Myocyte (in vitro differentiated cells): Measurements from ENCODE around the gene EPN1. TPM values are rescaled to one million over a fixed set of nuclear protein-coding genes. Genes with fewer than 3 reads are reported as not detected.

ENCODE experiments used
- DNase-seq: peaks from one replicate; pipeline ENCODE4 v3.0.0-alpha.2; 2012; ENCODE audit warnings: low read depth
- total RNA-seq: library from RNA; depleted of rRNA; stranded (reverse); fragments of >200 nt; gene quantifications from 2 replicates; pipeline ENCODE4 v1.2.3, GENCODE V29; 2014

Gene EPN1
- total RNA-seq, 1 donor from 2014 or later, result 73.4 TPM

GRCh38 chr19:55678121-55678671, 3.2 kb downstream of the EPN1 start:
- no peak for DNase-seq

DNA sequence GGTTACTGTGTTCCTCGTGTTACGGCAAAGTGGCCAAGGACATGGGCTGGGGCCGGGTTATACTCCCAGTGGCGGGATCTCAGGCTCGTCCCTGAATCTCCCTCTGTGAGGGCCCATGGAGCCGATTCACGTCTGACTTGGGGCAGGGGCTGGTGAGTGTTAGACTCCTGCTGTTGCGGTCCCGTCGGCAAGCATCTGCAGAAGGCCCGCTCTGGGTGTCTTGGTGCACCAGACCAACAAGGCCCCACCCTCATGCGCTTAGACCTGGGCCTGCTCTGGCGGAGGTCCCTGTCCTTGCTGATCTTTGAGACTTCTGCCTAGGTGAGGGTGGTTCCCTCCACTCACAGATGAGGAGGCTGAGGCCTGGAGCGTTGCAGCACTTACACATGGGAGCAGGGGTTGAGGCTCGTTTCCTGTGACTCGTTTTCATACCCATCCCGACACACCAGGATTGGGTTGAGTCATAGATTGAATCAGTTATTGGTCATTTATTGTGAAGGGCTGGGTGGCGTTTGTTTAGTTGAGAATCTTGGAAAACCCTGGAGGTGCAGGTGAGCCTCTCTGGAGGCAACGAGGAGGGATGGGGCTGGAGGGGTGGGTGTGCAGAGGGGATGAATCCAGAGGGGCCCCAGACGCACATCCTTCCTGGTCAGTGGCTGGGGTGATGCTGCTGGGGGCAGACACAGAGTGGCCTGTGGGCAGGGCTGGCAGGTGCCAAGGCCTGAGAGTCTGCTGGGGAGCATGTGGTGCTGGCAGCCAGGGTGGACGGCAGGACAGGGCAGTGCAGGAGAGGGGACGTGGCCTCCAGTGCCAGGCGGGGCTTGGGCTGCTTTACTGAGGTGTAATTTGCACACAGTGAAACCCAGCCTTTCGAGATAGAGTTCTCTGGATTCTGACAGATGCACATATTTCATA, 4.6 kb downstream of the EPN1 start:
- DNase-seq, result no peak

DNA sequence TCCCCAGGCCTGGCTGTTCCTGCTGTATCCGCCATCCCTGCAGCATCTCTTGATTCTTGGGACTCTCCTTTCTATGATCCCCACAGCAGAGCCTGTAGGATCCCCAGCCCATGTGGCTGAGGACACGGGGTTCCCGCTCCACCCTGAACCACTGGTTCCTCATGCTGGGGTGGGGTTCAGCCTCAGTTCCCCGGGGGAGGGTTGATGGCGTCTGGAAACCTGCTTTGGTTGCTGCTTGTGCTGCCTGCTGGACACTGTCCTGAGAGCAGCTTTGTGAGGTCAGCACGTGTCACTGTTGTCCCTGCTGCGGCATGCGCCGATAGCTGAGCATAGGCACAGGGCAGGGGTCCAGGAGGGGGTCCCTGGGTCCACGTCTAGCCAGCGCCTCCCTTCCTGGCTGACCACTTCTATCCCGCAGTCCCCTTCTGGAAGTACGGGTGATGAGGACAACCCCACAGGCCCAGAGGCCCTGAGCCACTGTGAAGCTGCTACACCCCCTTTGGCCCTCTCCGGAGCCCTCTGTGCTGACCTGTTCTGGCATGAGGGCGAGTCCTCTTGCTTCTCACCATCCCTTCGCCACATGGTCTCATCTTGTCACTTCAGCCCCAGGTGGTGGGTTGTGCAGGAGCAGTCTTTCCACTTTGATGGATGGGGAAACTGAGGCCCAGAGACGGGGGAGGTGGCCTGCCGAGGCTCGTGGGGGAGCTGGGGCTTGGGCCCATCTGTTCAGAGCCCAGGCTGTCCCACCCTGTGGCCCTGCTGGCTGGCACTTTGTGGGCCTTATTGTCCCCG, 5.5 kb downstream of the EPN1 start:
- no peak for DNase-seq

DNA sequence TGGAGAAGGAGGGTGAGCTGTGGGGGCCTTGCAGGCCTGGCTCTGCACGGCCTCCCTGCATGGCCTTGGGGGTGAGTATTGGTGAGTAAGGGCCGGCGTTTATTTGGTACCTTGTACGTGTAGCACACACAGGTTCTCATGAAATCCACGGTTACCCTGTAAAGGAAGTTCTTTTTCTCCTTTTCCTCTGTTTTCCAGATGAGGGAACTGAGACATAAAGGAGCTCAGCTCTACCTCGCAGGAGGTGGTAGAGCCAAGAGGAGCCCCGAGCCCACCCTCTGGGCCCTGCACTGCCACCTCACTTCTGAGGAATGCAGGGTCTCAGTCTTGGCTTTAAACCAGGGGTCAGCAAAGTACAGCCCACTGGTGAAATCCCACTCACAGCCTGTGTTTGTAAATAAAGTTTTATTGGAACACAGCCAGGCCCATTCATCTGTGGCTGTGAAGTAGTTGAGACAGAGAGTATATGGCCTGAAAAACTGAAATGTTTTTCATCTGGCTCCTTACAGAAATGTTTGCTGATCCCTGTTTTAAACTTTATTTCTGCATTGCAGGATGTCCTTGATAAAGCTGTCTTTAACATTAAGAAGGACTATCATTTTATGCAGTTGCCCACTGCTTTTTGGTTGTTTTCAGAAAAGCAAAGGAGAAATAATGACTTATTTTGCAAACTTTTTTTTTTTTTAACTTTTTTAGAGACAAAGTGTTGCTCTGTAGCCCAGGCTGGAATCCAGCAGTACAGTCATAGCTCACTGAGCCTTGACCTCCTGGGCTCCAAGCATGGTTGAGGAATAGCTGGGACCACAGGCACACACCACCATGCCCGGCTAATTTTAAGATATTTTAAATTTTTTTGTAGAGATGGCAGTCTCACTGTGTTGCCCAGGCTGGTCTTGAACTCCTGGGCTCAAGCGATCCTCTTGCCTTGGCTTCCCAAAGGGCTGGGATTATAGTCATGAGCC, 6.4 kb downstream of the EPN1 start:
- DNase-seq, result no peak

- no peak for DNase-seq
Observed at GRCh38 chr19:55683449-55684261, 8.6 kb downstream of the EPN1 start.

GRCh38 chr19:55684946-55685681, 10.1 kb downstream of the EPN1 start:
- DNase-seq, result no peak

DNA sequence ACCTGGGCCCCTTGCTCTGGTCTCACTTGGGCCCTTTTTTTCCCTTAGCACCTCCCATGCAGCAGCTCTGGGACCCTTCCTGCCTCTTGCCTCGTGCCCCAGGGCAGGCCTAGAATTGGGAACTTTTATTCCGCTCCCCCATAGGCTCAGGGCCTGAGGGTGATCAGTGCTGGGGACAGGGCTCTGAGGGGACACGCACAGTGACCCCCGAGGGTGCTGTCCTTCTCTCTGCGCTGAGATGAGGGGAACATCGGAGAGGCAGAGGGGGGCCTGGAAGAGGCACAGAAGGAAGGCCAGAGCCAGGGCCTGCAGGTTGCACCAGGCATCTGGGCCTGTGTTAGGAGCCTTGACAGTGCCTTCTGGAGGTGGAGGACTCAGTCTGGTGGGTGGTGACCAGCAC, 10.8 kb downstream of the EPN1 start:
- DNase-seq, result no peak

- DNase-seq, result no peak
Observed at GRCh38 chr19:55686311-55687050, 11.5 kb downstream of the EPN1 start.

- DNase-seq, result no peak
Observed at GRCh38 chr19:55687281-55688201, 12.5 kb downstream of the EPN1 start.

DNA sequence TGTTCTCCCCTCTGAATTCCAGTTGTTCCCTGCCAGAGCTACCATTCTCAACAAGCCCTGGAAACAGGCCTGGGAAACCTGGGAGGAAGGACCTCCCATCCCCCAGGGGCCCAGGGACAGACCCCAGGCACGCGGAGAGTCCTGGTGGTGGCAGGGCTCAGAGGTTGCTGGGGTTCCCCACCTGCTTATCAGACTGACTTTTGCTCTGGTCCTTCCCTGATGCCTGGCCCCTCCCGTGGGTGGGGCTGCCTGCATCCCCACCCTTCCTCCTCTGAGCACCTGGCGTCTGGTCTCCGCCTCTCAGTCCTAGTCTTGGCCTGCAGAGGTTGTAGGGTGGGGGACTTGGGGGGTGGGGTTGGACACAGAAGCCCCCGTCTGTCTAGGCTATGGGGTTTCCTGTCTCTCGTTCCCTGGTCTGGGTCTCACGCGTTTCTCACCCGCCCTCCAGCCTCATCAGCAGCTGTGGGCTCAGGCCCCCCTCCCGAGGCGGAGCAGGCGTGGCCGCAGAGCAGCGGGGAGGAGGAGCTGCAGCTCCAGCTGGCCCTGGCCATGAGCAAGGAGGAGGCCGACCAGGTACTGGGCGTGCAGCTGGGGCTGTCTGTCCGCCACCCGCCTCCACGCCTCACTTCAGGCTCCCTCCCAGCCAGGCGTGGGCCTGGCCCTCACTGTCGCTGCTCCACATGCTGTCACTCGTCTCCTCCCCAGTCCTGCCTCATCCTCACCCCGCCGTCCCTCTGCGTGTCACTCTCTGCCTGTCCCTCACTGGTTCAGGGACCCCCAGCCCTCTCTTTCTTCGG, 13.6 kb downstream of the EPN1 start:
- peak; percentile 44 for DNase-seq

- DNase-seq, result no peak
Observed at GRCh38 chr19:55689411-55690108, 14.5 kb downstream of the EPN1 start.

DNA sequence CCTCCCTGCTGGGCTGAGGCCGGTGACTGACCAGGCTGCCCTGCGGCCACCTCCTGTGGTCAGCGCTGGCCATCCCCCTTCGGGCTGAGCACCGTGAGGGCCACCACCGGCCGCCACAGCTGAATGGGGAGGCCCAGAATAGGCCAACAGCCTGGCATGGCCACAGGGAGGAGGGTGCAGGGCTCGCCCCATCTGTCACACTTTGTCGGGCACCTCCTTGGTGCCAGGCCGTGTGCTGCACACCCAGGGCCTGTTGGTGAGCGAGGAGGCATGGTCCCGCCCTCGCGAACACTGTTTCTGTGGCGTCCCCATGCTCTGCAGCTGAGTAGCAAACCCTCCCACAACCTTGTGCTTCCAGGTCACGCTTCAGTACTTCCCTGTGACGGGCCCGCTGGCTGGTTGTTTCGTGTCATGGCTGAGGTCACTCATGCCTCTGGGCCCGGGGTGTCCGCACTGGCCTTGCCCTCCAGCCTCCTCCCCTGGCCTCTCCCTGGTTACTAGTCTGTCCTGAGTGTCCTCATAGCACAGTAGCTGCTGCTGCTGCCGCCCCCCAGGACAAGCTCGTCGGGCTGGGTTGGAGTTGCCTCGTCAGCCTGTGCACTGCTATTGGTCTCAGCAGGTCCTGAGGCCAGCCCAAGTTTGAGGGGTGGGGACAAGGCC, 15.2 kb downstream of the EPN1 start:
- no peak for DNase-seq

GRCh38 chr19:55690769-55691545, 15.9 kb downstream of the EPN1 start:
- DNase-seq, result no peak
